Fibroblast of villous mesenchyme (primary cell): Measurements from ENCODE around the gene RPL22. TPM values are rescaled to one million over a fixed set of nuclear protein-coding genes. Genes with fewer than 3 reads are reported as not detected.
A peak's percentile ranks its signal among the peaks of the same experiment; 100 is the strongest.

Source experiments
- DNase-seq: peaks from one replicate; pipeline ENCODE4 v3.0.0-alpha.2; 2010; ENCODE audit warnings: low read depth
- H3K4me3 ChIP-seq: 2 replicates; pipeline ENCODE4 v1.5.1; 2011; ENCODE audit warnings: low read depth, mild to moderate bottlenecking, low read length
- total RNA-seq: library from RNA; depleted of rRNA; stranded (reverse); fragments of >200 nt; gene quantifications from 2 replicates; pipeline ENCODE4 v1.2.3, GENCODE V29; 2012
- TF ChIP-seq, protein P1 (sequence below): IDR thresholded peaks from 2 replicates; pipeline ENCODE4 v1.5.1; 2012; ENCODE audit warnings: low read depth, mild to moderate bottlenecking, low read length; ENCODE audit not compliant: insufficient read depth

RPL22 gene
- total RNA-seq, 1 donor, result 97.6 TPM

DNA sequence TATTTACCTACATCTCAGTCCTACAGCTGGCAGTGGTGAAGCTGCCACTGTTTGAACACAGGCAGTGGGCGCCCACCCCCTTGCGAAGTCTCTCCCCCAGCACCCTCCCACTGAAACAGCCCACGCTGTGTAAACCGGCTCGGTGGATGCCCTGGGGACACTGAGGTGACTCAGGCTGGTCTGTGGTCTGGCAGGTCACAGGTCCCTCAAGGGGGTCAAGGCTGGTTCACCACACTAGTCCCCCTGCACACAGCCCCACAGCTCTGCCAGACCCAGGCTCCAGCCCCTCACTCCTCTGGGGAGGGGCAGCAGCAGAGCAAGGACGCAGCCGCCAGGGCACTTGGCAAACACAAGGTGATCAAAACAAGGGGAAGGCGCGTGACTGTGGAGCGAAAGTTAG lies 26.8 kb downstream of the RPL22 start:
- TF ChIP-seq, protein P1, sequence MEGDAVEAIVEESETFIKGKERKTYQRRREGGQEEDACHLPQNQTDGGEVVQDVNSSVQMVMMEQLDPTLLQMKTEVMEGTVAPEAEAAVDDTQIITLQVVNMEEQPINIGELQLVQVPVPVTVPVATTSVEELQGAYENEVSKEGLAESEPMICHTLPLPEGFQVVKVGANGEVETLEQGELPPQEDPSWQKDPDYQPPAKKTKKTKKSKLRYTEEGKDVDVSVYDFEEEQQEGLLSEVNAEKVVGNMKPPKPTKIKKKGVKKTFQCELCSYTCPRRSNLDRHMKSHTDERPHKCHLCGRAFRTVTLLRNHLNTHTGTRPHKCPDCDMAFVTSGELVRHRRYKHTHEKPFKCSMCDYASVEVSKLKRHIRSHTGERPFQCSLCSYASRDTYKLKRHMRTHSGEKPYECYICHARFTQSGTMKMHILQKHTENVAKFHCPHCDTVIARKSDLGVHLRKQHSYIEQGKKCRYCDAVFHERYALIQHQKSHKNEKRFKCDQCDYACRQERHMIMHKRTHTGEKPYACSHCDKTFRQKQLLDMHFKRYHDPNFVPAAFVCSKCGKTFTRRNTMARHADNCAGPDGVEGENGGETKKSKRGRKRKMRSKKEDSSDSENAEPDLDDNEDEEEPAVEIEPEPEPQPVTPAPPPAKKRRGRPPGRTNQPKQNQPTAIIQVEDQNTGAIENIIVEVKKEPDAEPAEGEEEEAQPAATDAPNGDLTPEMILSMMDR, result no peak
- no peak for DNase-seq

DNA sequence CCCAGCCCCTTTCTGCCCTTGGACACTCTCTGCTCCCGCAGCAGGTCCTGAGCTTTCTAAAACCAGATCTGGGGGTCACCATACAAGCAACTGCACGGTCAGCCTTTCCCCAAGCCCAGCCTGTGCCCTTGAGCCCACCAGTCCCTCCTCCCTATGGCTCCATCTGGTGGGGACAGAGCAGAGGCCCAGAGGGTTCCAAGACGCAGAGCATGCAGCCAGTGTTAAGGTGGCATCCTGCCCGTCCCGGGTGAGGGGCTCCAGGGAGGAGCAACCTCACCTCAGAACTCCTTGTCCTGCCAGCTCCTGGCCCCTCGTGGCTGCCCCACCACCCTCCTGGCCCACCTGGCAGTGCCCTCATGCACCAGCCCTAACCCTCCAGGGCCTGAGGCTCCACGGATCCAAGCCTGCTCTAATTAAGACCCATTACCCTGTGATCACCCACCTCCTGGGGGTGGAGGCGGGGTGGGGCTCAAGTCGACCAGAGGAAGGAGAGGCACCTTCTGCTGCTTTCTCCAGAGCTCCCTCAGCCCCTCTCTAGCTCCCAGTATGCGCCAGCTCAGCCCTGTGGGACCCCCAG lies 27.8 kb downstream of the RPL22 start:
- DNase-seq, result peak; percentile 12

More for the DNA sequence above, 26.8 kb downstream of the RPL22 start:
- H3K4me3 ChIP-seq, result no peak overlapping the region

DNA sequence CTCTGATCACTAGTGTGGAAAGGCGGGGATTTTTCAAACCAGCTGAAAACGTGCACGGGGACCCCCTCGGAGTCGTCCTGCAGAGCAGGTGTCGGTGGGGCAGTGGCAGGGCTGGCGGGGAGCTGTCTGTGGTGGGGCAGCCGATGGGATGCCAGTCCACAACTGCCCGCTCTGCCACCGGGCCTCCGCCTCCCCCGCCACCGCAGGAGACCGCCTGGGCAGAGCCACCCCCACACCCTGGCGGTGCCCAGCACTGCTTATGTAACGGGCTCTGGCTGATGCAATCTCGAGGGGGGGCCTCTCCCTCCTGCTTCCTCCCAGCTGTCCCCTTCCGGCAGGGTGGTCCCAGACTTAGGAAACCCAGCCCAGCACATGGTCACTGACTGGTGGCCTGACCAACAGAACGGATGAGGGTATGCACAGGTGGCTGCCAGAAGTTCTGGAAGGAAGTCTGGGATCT lies 28.6 kb downstream of the RPL22 start:
- no peak for DNase-seq
- TF ChIP-seq, protein P1, result no peak
- no peak overlapping the region for H3K4me3 ChIP-seq

More for the DNA sequence above, 27.8 kb downstream of the RPL22 start:
- TF ChIP-seq, protein P1, result peak; percentile 38
- H3K4me3 ChIP-seq, result no peak overlapping the region

DNA sequence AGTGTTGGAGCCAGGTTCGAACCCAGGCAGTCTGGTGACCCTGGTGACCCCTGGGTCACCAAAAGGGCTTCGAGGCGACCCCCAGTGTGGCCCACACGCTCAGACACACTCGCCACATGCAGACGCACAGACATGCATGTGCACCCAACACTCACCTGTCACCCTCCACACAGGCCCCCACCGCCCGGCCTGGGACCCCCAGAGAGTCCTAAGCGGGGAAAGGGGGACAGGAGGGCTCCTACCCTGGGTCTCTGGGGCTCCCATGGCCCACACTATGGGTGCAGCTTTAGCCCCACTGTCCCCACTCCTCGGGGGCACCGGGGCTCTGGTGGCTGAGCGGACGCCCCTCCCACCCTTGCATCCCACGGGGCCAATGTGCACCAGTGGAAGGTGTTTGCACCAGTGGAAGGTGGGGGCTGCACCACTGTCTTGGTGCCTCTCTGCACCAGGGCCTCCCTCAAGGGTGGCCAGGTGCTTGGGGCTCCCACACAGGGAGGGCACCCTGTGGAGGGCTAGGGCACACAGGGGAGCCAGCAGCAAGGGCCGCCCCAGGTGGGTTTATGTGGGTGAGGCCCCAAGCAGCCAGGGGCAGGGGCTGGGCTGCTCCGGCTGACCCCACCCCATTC lies 29.2 kb downstream of the RPL22 start:
- DNase-seq, result no peak
- no peak overlapping the region for H3K4me3 ChIP-seq
- TF ChIP-seq, protein P1, result no peak

DNA sequence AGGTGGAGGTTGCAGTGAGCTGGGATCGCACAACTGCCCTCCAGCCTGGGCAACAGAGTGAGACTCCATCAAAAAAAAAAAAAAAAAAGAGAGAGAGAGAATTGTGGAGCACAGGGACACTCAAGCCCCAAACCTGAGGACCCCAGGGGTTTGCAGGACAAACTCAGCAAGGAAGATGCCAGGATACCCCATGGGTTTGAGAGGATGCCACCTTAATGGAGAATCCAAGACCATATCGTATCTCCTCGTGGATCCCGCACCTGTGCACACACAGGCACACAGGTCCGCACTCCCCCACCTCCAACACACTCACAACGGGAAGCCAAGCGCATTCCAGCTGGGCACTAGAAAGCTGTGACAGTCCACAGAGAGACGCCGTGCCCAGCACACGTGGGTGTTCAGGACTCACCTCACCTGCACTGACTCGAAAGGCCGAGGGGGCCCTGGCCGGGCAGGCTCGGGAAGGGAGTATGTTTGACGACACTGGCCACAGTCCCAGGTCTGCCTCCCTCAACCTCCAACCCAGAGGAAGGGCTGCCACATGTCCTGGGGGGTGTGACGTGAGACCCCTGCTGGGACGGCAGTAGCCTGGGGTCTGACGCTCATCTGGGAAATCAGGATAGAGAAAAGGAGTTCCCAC lies 30.3 kb downstream of the RPL22 start:
- DNase-seq, result no peak
- no peak overlapping the region for H3K4me3 ChIP-seq
- TF ChIP-seq, protein P1, result no peak

DNA sequence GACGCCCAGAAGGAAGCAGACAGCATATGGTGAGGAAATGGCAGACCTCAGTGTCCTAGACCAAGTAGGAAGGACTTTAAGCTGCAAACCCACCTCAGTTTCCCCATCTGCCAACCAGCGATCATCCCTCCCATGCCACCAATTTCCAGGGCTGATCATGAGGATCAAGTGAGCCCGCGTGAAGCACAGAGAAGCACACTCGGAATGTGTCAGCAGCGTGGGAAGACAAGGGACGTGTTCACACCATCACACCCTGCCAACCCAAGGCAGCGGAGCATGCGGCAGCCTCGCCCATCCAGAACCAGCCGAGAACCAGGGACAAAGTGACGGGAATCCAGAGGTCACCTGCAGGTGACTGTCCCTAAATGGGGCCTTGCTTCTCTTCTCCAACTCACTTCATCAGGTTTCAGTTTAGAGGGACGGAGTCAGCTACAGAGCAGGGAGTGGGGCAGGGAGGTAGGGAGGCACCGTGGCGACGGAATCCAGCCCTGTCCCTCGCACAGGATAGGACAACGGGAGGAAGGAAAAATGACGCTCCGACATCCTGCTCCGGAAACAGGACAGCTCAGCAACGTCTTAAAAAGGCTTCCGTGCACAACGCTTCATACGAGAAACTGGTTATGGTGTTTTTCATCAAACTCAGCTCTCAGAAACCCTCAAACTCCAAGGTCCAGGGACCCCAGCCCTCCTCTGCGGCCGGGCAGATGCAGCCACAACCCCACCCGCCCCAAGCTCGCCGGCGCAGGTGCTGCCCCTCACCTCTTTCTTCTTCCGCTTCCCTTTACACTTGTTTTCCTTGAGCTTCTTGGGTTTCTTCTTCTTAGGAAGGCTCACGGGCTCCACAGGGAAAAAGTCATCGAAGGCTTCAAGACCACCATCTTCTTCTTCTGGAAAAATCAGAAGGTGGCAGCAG lies 31.7 kb downstream of the RPL22 start:
- DNase-seq, result no peak

More for the DNA sequence above, 31.7 kb downstream of the RPL22 start:
- H3K4me3 ChIP-seq, result no peak overlapping the region
- TF ChIP-seq, protein P1, result no peak
